ENCODE measurements around the gene GRAMD2A.
A peak's percentile ranks its signal among the peaks of the same experiment; 100 is the strongest.

The GRAMD2A gene

GRCh38 chr15:72131922-72132321 is 65.7 kb downstream of the GRAMD2A start:
- no peak for DNase-seq

- no peak for DNase-seq
Measured at GRCh38 chr15:72130272-72130671, 67.3 kb downstream of the GRAMD2A start.

GRCh38 chr15:72128359-72128758 is 69.2 kb downstream of the GRAMD2A start:
- no peak for DNase-seq

- DNase-seq = no peak
Measured at GRCh38 chr15:72127724-72128322, 69.8 kb downstream of the GRAMD2A start.

- no peak for DNase-seq
Measured at GRCh38 chr15:72124218-72124617, 73.4 kb downstream of the GRAMD2A start.

GRCh38 chr15:72118017-72118978 is 79.3 kb downstream of the GRAMD2A start, which contains the start of the genes MYO9A and SENP8:
TSS of gene MYO9A (minus strand) at chr15:72118150. CDS start at chr15:72046563, 71,587 bp downstream.
TSS of gene SENP8 (plus strand) at chr15:72118403. CDS start at chr15:72139624, 21,221 bp downstream.
- peak; percentile 99 for DNase-seq

- peak; percentile 53 for DNase-seq
Measured at GRCh38 chr15:72117486-72118016, 80.0 kb downstream of the GRAMD2A start.

- peak; percentile 9 for DNase-seq
Measured at GRCh38 chr15:72116731-72117485, 80.7 kb downstream of the GRAMD2A start.

- no peak for DNase-seq
Measured at GRCh38 chr15:72113347-72114031, 84.1 kb downstream of the GRAMD2A start.

GRCh38 chr15:72112805-72113204 is 84.8 kb downstream of the GRAMD2A start:
- DNase-seq = no peak

GRCh38 chr15:72112116-72112515 is 85.5 kb downstream of the GRAMD2A start:
- no peak for DNase-seq

GRCh38 chr15:72110355-72110754 is 87.2 kb downstream of the GRAMD2A start:
- no peak for DNase-seq
